GM18861 (cell line): Measurements from ENCODE around the gene NGDN.

Source experiments
- ATAC-seq: cut with Tn5 transposase; IDR thresholded peaks from one replicate; pipeline ENCODE4 v1.9.1; 2021; ENCODE audit not compliant: unreplicated experiment

NGDN gene

GRCh38 chr14:23468704-23469126, 788 bp upstream of the NGDN start:
- ATAC-seq = no peak

- ATAC-seq = no peak
These were observed 452 bp downstream of the NGDN start for GRCh38 chr14:23469906-23470403.

GRCh38 chr14:23470947-23471346, 1.4 kb downstream of the NGDN start:
- ATAC-seq = no peak

- ATAC-seq = no peak
These were observed 8.7 kb downstream of the NGDN start for GRCh38 chr14:23478109-23478759.

- no peak for ATAC-seq
These were observed 12.0 kb downstream of the NGDN start for GRCh38 chr14:23481362-23481970.

GRCh38 chr14:23481979-23482822, 12.7 kb downstream of the NGDN start:
- ATAC-seq = no peak

- ATAC-seq = no peak
These were observed 13.3 kb downstream of the NGDN start for GRCh38 chr14:23482823-23483148.

GRCh38 chr14:23483236-23483854, 13.8 kb downstream of the NGDN start:
- ATAC-seq = no peak

DNA sequence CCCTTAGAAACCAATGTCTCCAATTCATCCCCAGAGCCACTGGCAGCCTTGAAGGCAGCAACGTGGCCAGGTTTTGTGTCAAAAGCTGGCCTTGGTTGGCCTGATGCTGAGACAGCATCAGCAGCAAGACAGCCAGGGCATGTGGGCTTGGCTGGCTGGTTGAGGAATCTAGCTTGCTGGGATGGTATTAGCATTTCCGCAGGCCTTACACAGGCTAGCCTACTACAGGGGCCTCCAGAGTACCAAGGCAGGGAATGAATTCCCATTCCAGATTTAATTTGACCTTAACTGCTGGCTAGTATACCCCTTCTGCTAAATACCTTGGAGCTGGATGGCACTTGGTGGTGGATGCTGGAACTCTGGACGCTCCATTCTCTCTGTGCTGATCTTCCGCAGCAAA, 15.8 kb downstream of the NGDN start:
- no peak for ATAC-seq

DNA sequence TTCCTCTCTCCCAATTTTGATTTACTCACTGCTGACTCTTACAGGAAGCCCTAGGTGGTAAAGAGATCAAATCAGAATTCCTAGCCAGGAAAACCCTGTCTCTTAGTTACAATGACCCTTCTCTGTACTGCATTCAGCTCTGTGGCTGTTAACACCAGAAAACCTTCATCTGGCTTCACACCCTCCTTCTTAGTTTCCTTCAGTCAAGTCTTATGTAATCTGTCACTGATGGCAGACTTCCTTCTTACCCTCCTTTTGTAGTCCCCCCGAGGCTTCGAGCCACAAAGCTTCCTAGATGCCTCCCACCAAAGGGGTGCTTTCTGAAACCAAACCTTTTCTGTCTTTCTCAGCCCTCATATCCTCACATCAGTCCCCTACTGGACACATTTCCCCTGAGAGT, 16.5 kb downstream of the NGDN start:
- no peak for ATAC-seq

DNA sequence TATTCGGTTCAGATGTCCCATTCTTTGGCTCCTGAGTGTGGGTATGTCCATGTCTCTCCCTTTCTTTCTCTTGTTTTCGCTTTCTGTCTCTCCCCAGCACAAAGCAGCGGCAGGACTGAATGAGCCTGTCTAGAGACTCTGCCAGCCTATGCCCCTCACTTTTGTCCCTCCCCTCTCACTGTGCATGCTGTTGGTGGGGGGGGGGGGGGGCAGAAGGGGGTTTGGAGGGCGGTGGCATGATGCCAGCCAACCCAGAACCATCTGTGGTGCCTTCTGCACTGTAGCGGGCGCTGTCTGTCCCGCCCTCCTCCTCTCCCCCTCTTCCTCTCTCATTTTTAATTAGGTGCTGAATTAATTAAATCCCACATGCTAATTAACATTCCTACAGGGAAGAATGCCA, 17.7 kb downstream of the NGDN start:
- ATAC-seq = no peak

- no peak for ATAC-seq
These were observed 23.2 kb downstream of the NGDN start for GRCh38 chr14:23492618-23493272.

GRCh38 chr14:23494223-23494622, 24.7 kb downstream of the NGDN start:
- ATAC-seq = no peak

GRCh38 chr14:23512156-23512555, 42.7 kb downstream of the NGDN start:
- no peak for ATAC-seq

DNA sequence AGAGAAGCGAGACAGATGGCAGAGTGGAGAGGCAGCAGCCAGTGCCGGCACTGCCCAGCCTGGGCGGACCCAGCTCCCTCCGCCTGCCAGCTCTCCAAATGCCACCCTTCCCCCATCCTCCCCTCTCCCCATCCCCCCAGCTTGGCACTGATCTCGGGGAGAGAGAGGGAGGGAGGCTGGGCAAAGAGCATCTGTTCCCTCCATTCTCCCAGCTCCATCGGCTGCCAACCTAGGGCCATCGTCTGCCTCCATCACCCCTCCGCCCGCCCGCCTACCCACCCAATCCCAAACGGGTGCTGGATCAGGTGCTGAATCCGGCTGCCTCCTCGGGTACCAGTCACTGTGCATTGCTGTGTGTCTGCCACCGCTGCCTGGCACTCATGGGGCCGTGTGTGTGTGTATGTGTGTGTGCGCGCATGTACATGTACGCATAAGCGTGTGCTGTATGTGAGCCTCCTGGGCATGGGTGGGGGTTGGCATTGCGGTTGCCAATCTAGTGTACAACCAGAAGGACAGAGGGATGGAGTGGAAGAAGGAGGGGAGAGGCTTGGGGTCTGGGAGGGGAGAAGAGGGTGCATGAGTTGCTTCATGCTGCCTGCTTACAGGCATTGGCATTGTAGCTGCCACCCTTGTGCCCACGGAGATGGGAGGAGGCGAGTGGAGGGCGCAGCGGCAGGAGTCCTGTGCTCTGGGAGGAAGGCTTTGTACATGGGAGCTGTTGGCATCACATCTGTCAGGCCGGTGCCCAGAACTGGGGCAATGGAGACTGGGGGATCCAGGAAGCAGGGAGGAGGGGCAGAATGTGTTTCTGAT, 43.7 kb downstream of the NGDN start:
- no peak for ATAC-seq

DNA sequence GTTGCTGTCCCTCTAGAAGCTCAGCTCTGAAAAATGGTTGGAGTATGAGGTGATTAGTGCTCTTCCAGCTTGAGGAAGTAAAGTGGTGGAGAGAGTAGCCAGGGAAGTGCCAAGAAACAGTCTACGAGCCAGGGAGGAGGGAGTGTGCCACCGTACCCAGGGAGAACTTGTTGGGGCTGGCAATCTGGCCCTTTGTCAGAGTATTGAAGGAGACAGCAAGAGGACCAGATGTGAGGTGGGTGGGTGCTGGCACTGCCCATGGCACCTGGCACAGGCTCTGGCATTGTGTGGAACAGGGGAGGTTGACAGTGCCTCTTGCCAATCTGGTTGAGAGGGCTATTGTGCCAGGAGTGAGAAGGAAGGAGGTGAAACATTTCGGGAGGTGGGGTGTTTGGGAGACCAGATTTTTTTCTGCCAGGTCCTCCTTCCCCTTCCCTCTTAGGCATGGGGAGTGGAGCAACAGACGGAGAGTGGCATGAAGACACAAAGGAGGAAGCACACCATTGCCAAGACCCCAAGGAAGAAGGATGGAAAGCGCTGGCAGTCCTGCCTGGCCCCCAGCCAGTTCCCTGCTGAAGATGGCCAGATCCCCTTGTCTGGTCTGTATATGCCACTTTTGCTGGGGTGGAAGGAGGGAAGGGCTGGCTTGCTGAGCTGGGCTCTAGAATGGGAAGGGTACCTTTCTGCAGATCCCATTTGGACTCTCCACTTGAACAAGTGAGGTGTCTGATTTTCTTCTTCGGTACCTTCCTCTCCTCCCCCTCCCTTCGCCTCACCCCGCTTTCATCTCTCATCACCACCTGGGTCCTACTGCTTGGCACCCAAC, 44.5 kb downstream of the NGDN start:
- ATAC-seq = no peak

DNA sequence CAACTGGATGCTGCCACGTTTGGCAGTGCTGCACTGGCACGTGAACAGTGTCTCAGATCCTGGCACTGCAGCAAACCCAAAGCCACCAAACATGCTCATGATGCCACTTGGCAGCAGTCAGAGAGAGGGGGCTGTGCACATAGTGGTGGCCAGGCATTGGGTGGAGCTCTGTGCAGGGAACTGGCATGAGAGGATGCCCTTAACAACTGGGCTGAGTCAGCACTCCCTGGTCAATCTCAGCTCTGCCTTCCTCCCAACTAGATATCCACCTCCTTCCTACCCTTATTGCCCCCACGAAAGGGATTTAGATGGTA, 45.1 kb downstream of the NGDN start:
- ATAC-seq = no peak

DNA sequence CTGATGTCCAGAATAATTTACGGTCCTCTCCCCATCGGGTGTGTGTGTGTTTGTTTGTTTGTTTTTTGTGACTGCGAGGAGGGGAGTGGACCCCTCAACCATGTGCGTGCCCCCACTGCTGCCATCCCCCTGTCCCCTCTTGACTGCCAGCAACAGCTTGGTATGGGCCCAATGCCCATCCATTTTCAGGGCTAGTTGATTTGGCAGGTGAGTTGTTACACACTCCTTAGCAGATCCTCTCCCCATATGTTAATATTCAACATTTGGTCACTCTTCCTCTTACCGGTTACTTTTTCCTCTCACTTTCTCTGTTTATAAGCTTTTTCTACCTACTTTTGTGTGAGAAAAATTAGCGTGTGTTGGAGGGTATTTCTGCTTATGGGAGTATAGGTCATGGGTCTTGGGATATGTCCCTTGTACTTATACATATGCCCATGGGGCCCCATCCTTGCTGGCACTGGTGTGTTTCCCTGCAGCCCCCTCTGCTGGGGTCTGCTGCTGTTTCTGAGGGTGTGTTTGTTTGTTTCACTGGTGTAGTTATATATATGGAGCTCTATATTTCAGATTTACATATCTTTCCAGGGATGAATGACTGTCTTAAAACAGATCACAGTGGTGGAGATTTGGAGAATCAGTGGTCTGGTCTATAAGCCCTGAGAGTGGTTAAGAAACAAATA, 48.3 kb downstream of the NGDN start:
- no peak for ATAC-seq

DNA sequence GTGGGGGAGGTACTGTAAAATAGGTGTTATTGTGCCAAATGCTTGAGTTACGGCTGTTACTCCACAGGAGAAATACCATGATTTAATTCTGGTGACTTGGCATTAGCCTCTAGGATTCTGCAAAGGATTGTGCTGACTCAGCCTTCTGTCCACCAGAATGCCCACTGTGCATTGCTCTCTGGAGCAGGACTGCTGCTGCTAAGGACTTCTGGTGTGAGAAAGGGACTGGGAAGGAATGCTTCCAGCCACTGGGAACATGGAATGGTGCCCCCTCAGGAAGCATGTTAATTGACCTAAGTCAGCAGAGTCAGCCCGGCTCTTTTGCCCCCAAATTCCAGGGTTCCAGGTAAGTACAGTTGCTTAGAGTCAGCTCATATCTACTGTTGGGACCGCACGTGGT, 49.2 kb downstream of the NGDN start:
- ATAC-seq = no peak
